GM12878 (cell line): Measurements from ENCODE around the gene NOTCH1. TPM values are rescaled to one million over a fixed set of nuclear protein-coding genes. Genes with fewer than 3 reads are reported as not detected.

Source experiments
- ATAC-seq: fragments of 200-7000 bp; cut with Tn5 transposase; 3 replicates; pipeline ENCODE4 v1.9.1; 2020; ENCODE audit warnings: mild to moderate bottlenecking, moderate library complexity
- BruUV-seq: library from RNA; stranded (reverse); fragments of 400-500 nt; replicated peaks from 2 replicates; lab custom pipeline; 2021; lab: Mats Ljungman, UMichigan
- CTCF ChIA-PET: fragments of 300-600 bp; sonication (Branson Sonifier 250); formaldehyde crosslinking; extraction: SDS; loops from one replicate; lab custom pipeline; 2021; ENCODE audit warnings: inconsistent platforms; lab: Yijun Ruan, JAX
- POLR2A ChIA-PET: fragments of 350-600 bp; formaldehyde crosslinking; extraction: SDS; loops from one replicate; lab custom pipeline; 2021; ENCODE audit warnings: inconsistent platforms; lab: Charles Lee
- RAD21 ChIA-PET: fragments of 300-600 bp; sonication (Branson Sonifier 250); formaldehyde crosslinking; loops from one replicate; lab custom pipeline; 2023; ENCODE audit warnings: antibody characterized with exemption; ENCODE audit not compliant: unreplicated experiment; lab: Charles Lee
- SMC1A ChIA-PET: fragments of 300-600 bp; sonication (Branson Sonifier 250); formaldehyde crosslinking; loops from one replicate; lab custom pipeline; 2023; ENCODE audit not compliant: unreplicated experiment, uncharacterized antibody; lab: Charles Lee
- DNase-seq: peaks from one replicate; pipeline ENCODE4 v3.0.0-alpha.2; 2011; ENCODE audit warnings: low read depth, low spot score
- FAIRE-seq: peaks from 3 replicates; lab custom pipeline; 2011; peaks lifted over from hg19 to GRCh38; lab: Jason Lieb, UNC
- H2AFZ ChIP-seq: 2 replicates; pipeline ENCODE4 v1.6.0; 2011; ENCODE audit warnings: low read depth, low read length, control low read depth; ENCODE audit not compliant: control insufficient read depth
- H3K27ac ChIP-seq: 2 replicates; pipeline ENCODE4 v1.5.1; 2011; ENCODE audit warnings: control low read depth; ENCODE audit not compliant: control insufficient read depth, insufficient read depth
- H3K27me3 ChIP-seq, 2 experiments: replicated peaks in 1 of 2; 2 replicates each; pipeline versions ENCODE4 v1.6.0 to v1.6.1; 2011; ENCODE audit warnings: low read length in 1 of 2; ENCODE audit not compliant: control insufficient read depth in 2 of 2, insufficient read depth in 2 of 2
- H3K36me3 ChIP-seq, 2 experiments: 2 replicates each; pipeline ENCODE4 v1.5.1; 2011; ENCODE audit warnings: low read length in 1 of 2; ENCODE audit not compliant: control insufficient read depth in 2 of 2, insufficient read depth in 2 of 2
- H3K4me1 ChIP-seq: 2 replicates; pipeline ENCODE4 v1.6.1; 2011; ENCODE audit warnings: mild to moderate bottlenecking, low read length, moderate library complexity, mixed read lengths; ENCODE audit not compliant: control insufficient read depth, insufficient read depth
- H3K4me2 ChIP-seq: 2 replicates; pipeline ENCODE4 v1.6.0; 2011; ENCODE audit warnings: control low read depth; ENCODE audit not compliant: control insufficient read depth, insufficient read depth
- H3K4me3 ChIP-seq: fragments of 200-600 bp; sonication (generic); 2 replicates; pipeline ENCODE4 v1.5.1; 2016
- H3K79me2 ChIP-seq: 2 replicates; pipeline ENCODE4 v1.6.0; 2011; ENCODE audit warnings: low read length; ENCODE audit not compliant: control insufficient read depth, insufficient read depth
- H3K9ac ChIP-seq: 2 replicates; pipeline ENCODE4 v1.8.0; 2011; ENCODE audit warnings: low read length, control low read depth, mixed read lengths; ENCODE audit not compliant: control insufficient read depth, insufficient read depth
- H3K9me3 ChIP-seq: replicated peaks from 3 replicates; pipeline ENCODE4 v1.5.1; 2011; ENCODE audit warnings: mild to moderate bottlenecking, low read length; ENCODE audit not compliant: control insufficient read depth, insufficient read depth
- H4K20me1 ChIP-seq: 2 replicates; pipeline ENCODE4 v1.6.0; 2011; ENCODE audit not compliant: control insufficient read depth, insufficient read depth
- ATF7 ChIP-seq: fragments of 450-650 bp; IDR thresholded peaks from 2 replicates; pipeline ENCODE4 v1.6.1; 2016; ENCODE audit warnings: low read depth, mild to moderate bottlenecking
- BCLAF1 ChIP-seq: fragments of 450-650 bp; IDR thresholded peaks from 2 replicates; pipeline ENCODE4 v1.6.1; 2017; ENCODE audit warnings: antibody characterized with exemption, mild to moderate bottlenecking, moderate library complexity
- CBX5 ChIP-seq: sonication (generic); IDR thresholded peaks from 2 replicates; pipeline ENCODE4 v1.6.1; 2016; ENCODE audit warnings: low read depth, moderate library complexity, mild to moderate bottlenecking, inconsistent platforms
- E4F1 ChIP-seq: fragments of 450-650 bp; IDR thresholded peaks from 2 replicates; pipeline ENCODE4 v1.6.1; 2018; ENCODE audit warnings: borderline replicate concordance, mild to moderate bottlenecking; ENCODE audit not compliant: partially characterized antibody
- MTA2 ChIP-seq: fragments of 450-650 bp; IDR thresholded peaks from 2 replicates; pipeline ENCODE4 v1.6.1; 2016; ENCODE audit warnings: low read depth, mild to moderate bottlenecking, moderate library complexity
- MYC ChIP-seq: IDR thresholded peaks from 2 replicates; pipeline ENCODE4 v1.6.1; 2011; ENCODE audit warnings: mild to moderate bottlenecking, low read length, moderate library complexity, inconsistent platforms; ENCODE audit not compliant: insufficient read depth, insufficient replicate concordance, insufficient read length, severe bottlenecking
- POLR2AphosphoS5 ChIP-seq: IDR thresholded peaks from 2 replicates; pipeline ENCODE4 v1.6.1; 2011; ENCODE audit warnings: mild to moderate bottlenecking, low read length, inconsistent platforms
- RAD21 ChIP-seq: IDR thresholded peaks from 2 replicates; pipeline ENCODE4 v1.6.1; 2011; ENCODE audit warnings: mild to moderate bottlenecking, low read depth, low read length, moderate library complexity; ENCODE audit not compliant: insufficient read depth
- RBBP5 ChIP-seq: fragments of 200-600 bp; sonication (generic); conservative IDR thresholded peaks from 2 replicates; pipeline ENCODE4 v1.6.1; 2016
- RCOR1 ChIP-seq: conservative IDR thresholded peaks from 2 replicates; pipeline ENCODE4 v1.6.1; 2012; ENCODE audit warnings: low read depth, low read length, improper control_type of control experiment
- STAT3 ChIP-seq: IDR thresholded peaks from 2 replicates; pipeline ENCODE4 v1.6.1; 2011; ENCODE audit warnings: low read depth, low read length, improper control_type of control experiment
- TCF12 ChIP-seq: IDR thresholded peaks from 2 replicates; pipeline ENCODE4 v1.6.1; 2011; ENCODE audit warnings: low read depth, mild to moderate bottlenecking, low read length
- ZBTB11 ChIP-seq: fragments of 450-650 bp; formaldehyde crosslinking; IDR thresholded peaks from 2 replicates; pipeline ENCODE4 v1.5.0; 2022; ENCODE audit warnings: mild to moderate bottlenecking, missing genetic modification characterization
- WGBS: methylation state at CpG from one replicate; pipeline ENCODE4 v1.1.6; 2016; ENCODE audit warnings: low lambda C conversion rate; ENCODE audit not compliant: insufficient replicate concordance, insufficient coverage; ENCODE audit errors: missing lambda C conversion rate; 5-methylcytosine and 5-hydroxymethylcytosine counted together
- in situ Hi-C: fragments of 300-500 bp; cut with MboI; formaldehyde crosslinking; loops from 9 replicates; pipeline ENCODE4 v1.14.3; 2018; ENCODE audit warnings: mixed read lengths
- intact Hi-C: fragments of 100-400 bp; cut with micrococcal nuclease; formaldehyde crosslinking; loops from one replicate; pipeline ENCODE4 v1.14.2; 2022; ENCODE audit not compliant: unreplicated experiment
- polyA plus RNA-seq, 11 experiments: library from polyadenylated mRNA; depleted of rRNA in 4 of 11; unstranded in 6 of 11; stranded (reverse) in 5 of 11; fragments of >200 nt; fragmentation: Nextera tagmentation in 4 of 11; fragmentation: Illumina TruSeq in 1 of 11; extraction: Ambion mirVana in 4 of 11; extraction: Trizol in 1 of 11; gene quantifications; 1 replicate in 1 of 11; 2 replicates in 10 of 11; pipeline versions ENCODE4 v1.2.1 to v1.2.3, GENCODE V29; 2011 to 2016; ENCODE audit warnings: inconsistent platforms in 2 of 11, missing spikeins in 2 of 11, low read depth in 1 of 11
- total RNA-seq, 4 experiments: library from RNA; depleted of rRNA in 3 of 4; stranded (reverse); fragments of >200 nt in 3 of 4; fragmentation: Illumina TruSeq in 1 of 4; extraction: Trizol in 1 of 4; gene quantifications; 2 replicates each; pipeline versions ENCODE4 v1.2.1 to v1.2.3, GENCODE V29; 2013 to 2021

Gene NOTCH1
- total and polyA plus RNA-seq, 10 of the 15 experiments (the other 5 are each of a cell fraction or from before 2014, with no cell fraction given), result 0.02 to 40.0 (median 3.7) TPM

GRCh38 chr9:136565715-136566552, 20.1 kb upstream of the NOTCH1 start:
- FAIRE-seq (no peak), ATAC-seq (no peak), DNase-seq (no peak)
- ChIA-PET RAD21 (no interaction called here), CTCF (no interaction called here), SMC1A (interaction anchor here (2.0 kb wide), 1 partner anchor 14 kb away, joined by 8 read pairs; no protein-coding TSS in a partner anchor), POLR2A (no interaction called here)
- Histone ChIP-seq H3K79me2 (no peaks in the 10 kb centered on the region), H2AFZ (no peak overlapping the region), H3K27ac (no peak overlapping the region), H3K4me1 (peaks cover 29% of the 10 kb centered on the region), H3K27me3 (no peaks in the 10 kb centered on the region), H3K4me3 (no peak overlapping the region), H3K9ac (no peak overlapping the region), H3K9me3 (peaks cover 1% of the 10 kb centered on the region; the same call in 2 of the 3 replicates), H3K36me3 (no peaks in the 10 kb centered on the region), H4K20me1 (no peaks in the 10 kb centered on the region), H3K4me2 (no peak overlapping the region)
- WGBS, result 75% methylated on average over 25 of the region's 26 CpGs
- BruUV-seq, result no TSS peak
- intact Hi-C loops, result no loop called here
- in situ Hi-C loops, result no loop called here
- TF ChIP-seq RBBP5 (no peak), RAD21 (no peak), CBX5 (no peak), E4F1 (no peak), ATF7 (no peak), STAT3 (no peak), MYC (no peak), MTA2 (no peak), POLR2AphosphoS5 (no peak), ZBTB11 (CRISPR knock-in tag) (no peak), BCLAF1 (no peak), RCOR1 (no peak), TCF12 (no peak)
